H1 (cell line): ENCODE data around the gene FXN. TPM values are rescaled to one million over a fixed set of nuclear protein-coding genes. Genes with fewer than 3 reads are reported as not detected.

Source experiments
- CTCF ChIA-PET: fragments of 300-600 bp; sonication (Branson Sonifier 250); formaldehyde crosslinking; loops from one replicate; lab custom pipeline; 2021; ENCODE audit not compliant: partially characterized antibody; lab: Charles Lee
- POLR2A ChIA-PET: fragments of 300-600 bp; sonication (Branson Sonifier 250); formaldehyde crosslinking; loops from one replicate; lab custom pipeline; 2021; ENCODE audit warnings: inconsistent platforms; ENCODE audit not compliant: partially characterized antibody; lab: Charles Lee
- DNase-seq, 2 experiments: peaks; one replicate each; pipeline versions ENCODE4 v3.0.0 to v3.0.0-alpha.2; 2010 to 2022; ENCODE audit warnings: low spot score in 2 of 2, low read depth in 1 of 2, mixed read lengths in 1 of 2
- FAIRE-seq: peaks from 2 replicates; lab custom pipeline; 2011; peaks lifted over from hg19 to GRCh38; lab: Jason Lieb, UNC
- H2AFZ ChIP-seq: 2 replicates; pipeline ENCODE4 v1.8.1; 2012; ENCODE audit warnings: low read length, inconsistent platforms
- H2AK5ac ChIP-seq: 2 replicates; pipeline ENCODE4 v1.6.1; 2013; ENCODE audit warnings: low read depth, low read length
- H2BK120ac ChIP-seq: replicated peaks from 2 replicates; pipeline ENCODE3; 2013; ENCODE audit warnings: low read depth, low read length, inconsistent platforms
- H2BK12ac ChIP-seq: 2 replicates; pipeline ENCODE4 v1.6.1; 2013; ENCODE audit warnings: low read depth, low read length
- H2BK15ac ChIP-seq: 2 replicates; pipeline ENCODE4 v1.6.1; 2013; ENCODE audit warnings: low read length
- H2BK20ac ChIP-seq: 2 replicates; pipeline ENCODE4 v1.6.1; 2013; ENCODE audit warnings: low read length
- H2BK5ac ChIP-seq: 2 replicates; pipeline ENCODE4 v1.6.1; 2013; ENCODE audit warnings: low read depth, low read length
- H3K14ac ChIP-seq: 2 replicates; pipeline ENCODE4 v1.6.1; 2013; ENCODE audit warnings: inconsistent platforms; ENCODE audit not compliant: insufficient read length
- H3K18ac ChIP-seq: 2 replicates; pipeline ENCODE4 v1.6.1; 2013; ENCODE audit warnings: low read length; ENCODE audit errors: extremely low read depth
- H3K23ac ChIP-seq: 2 replicates; pipeline ENCODE4 v1.6.1; 2013; ENCODE audit warnings: inconsistent platforms; ENCODE audit not compliant: insufficient read length
- H3K23me2 ChIP-seq: 2 replicates; pipeline ENCODE4 v1.6.1; 2013; ENCODE audit warnings: low read depth, low read length
- H3K27ac ChIP-seq: 2 replicates; pipeline ENCODE4 v1.6.1; 2011; ENCODE audit warnings: low read depth, low read length, inconsistent platforms
- H3K27me3 ChIP-seq, 4 experiments: replicated peaks in 1 of 4; 1 replicate in 1 of 4; 2 replicates in 3 of 4; pipeline versions ENCODE4 v1.6.1 to v1.8.1; 2011 to 2013; ENCODE audit warnings: low read length in 3 of 4, mild to moderate bottlenecking in 3 of 4, inconsistent platforms in 2 of 4, mixed read lengths in 2 of 4, moderate library complexity in 1 of 4; ENCODE audit not compliant: control insufficient read depth in 3 of 4, insufficient read depth in 3 of 4; ENCODE audit errors: extremely low read depth in 1 of 4
- H3K36me3 ChIP-seq, 4 experiments: 2 replicates each; pipeline versions ENCODE4 v1.6.1 to v1.8.1; 2011 to 2013; ENCODE audit warnings: mild to moderate bottlenecking in 4 of 4, low read length in 3 of 4, moderate library complexity in 2 of 4, control low read depth in 1 of 4, inconsistent platforms in 1 of 4; ENCODE audit not compliant: insufficient read depth in 4 of 4, control insufficient read depth in 2 of 4
- H3K4ac ChIP-seq: replicated peaks from 2 replicates; pipeline ENCODE3; 2013; ENCODE audit warnings: low read length, low read depth, mixed read lengths, inconsistent platforms; ENCODE audit not compliant: insufficient read length
- H3K4me1 ChIP-seq, 4 experiments: replicated peaks in 1 of 4; 1 replicate in 1 of 4; 2 replicates in 3 of 4; pipeline versions ENCODE4 v1.6.1 to v1.8.1; 2011 to 2013; ENCODE audit warnings: low read length in 3 of 4, inconsistent platforms in 2 of 4, mixed read lengths in 1 of 4; ENCODE audit not compliant: insufficient read depth in 4 of 4, control insufficient read depth in 3 of 4
- H3K4me2 ChIP-seq, 2 experiments: 2 replicates each; pipeline versions ENCODE4 v1.6.1 to v1.8.1; 2011 to 2013; ENCODE audit warnings: low read depth in 2 of 2, low read length in 2 of 2, control low read depth in 1 of 2, inconsistent platforms in 1 of 2, mild to moderate bottlenecking in 1 of 2; ENCODE audit not compliant: insufficient read depth in 1 of 2
- H3K4me3 ChIP-seq, 4 experiments: fragments of 200-600, 300-600 bp in 1 of 4; sonication (generic), shearing (Covaris generic), sonication (Bioruptor Twin) in 1 of 4; 2 replicates each; pipeline versions ENCODE4 v1.5.1 to v1.8.1; 2011 to 2016; ENCODE audit warnings: low read length in 4 of 4, low read depth in 3 of 4, control low read depth in 2 of 4, inconsistent platforms in 2 of 4, mild to moderate bottlenecking in 2 of 4, mixed read lengths in 1 of 4, moderate library complexity in 1 of 4; ENCODE audit not compliant: insufficient read depth in 2 of 4; ENCODE audit errors: extremely low read depth in 1 of 4
- H3K56ac ChIP-seq: replicated peaks from 2 replicates; pipeline ENCODE3; 2013; ENCODE audit warnings: low read depth, mild to moderate bottlenecking, mixed read lengths, low read length, inconsistent platforms; ENCODE audit not compliant: insufficient read length
- H3K79me1 ChIP-seq: 2 replicates; pipeline ENCODE4 v1.6.1; 2013; ENCODE audit warnings: low read depth, low read length, control low read depth
- H3K79me2 ChIP-seq, 2 experiments: 2 replicates each; pipeline versions ENCODE4 v1.6.1 to v1.8.1; 2012 to 2013; ENCODE audit warnings: low read length in 2 of 2, mild to moderate bottlenecking in 2 of 2, inconsistent platforms in 1 of 2; ENCODE audit not compliant: insufficient read depth in 2 of 2, control insufficient read depth in 1 of 2
- H3K9ac ChIP-seq, 4 experiments: replicated peaks in 1 of 4; 1 replicate in 1 of 4; 2 replicates in 3 of 4; pipeline versions ENCODE4 v1.6.1 to v1.8.1; 2011 to 2013; ENCODE audit warnings: low read depth in 3 of 4, low read length in 3 of 4, control low read depth in 2 of 4, mild to moderate bottlenecking in 2 of 4, moderate library complexity in 2 of 4, inconsistent platforms in 1 of 4; ENCODE audit errors: extremely low read depth in 1 of 4
- H3K9me3 ChIP-seq, 2 experiments: 2 replicates each; pipeline versions ENCODE4 v1.6.1 to v1.8.1; 2012 to 2013; ENCODE audit warnings: mild to moderate bottlenecking in 2 of 2, moderate library complexity in 2 of 2, control low read depth in 1 of 2, inconsistent platforms in 1 of 2, low read depth in 1 of 2, low read length in 1 of 2, mixed read lengths in 1 of 2; ENCODE audit not compliant: insufficient read depth in 2 of 2
- H4K20me1 ChIP-seq, 2 experiments: replicated peaks in 1 of 2; 2 replicates each; pipeline versions ENCODE3 to v1.8.1; 2011 to 2013; ENCODE audit warnings: inconsistent platforms in 2 of 2, low read length in 2 of 2, mild to moderate bottlenecking in 1 of 2; ENCODE audit not compliant: insufficient read depth in 2 of 2, control insufficient read depth in 1 of 2
- H4K5ac ChIP-seq: 2 replicates; pipeline ENCODE4 v1.6.1; 2013; ENCODE audit warnings: low read length, low read depth, mixed read lengths, inconsistent platforms; ENCODE audit not compliant: insufficient read length
- H4K8ac ChIP-seq: 2 replicates; pipeline ENCODE4 v1.8.0; 2013; ENCODE audit warnings: mild to moderate bottlenecking, moderate library complexity, low read length, inconsistent platforms; ENCODE audit not compliant: insufficient read depth; ENCODE audit errors: extremely low read depth
- H4K91ac ChIP-seq: replicated peaks from 2 replicates; pipeline ENCODE3; 2013; ENCODE audit warnings: low read length, mixed read lengths, inconsistent platforms; ENCODE audit not compliant: insufficient read length
- BRCA1 ChIP-seq: IDR thresholded peaks from 2 replicates; pipeline ENCODE4 v1.6.1; 2012; ENCODE audit warnings: low read depth, low read length, improper control_type of control experiment
- RBBP5 ChIP-seq: IDR thresholded peaks from 2 replicates; pipeline ENCODE4 v1.7.1; 2012; ENCODE audit warnings: low read depth, mild to moderate bottlenecking, inconsistent platforms, low read length, moderate library complexity, borderline replicate concordance
- TAF1 ChIP-seq: IDR thresholded peaks from 2 replicates; pipeline ENCODE4 v1.6.1; 2011; ENCODE audit warnings: mild to moderate bottlenecking, low read depth, low read length
- WGBS, 2 experiments: shearing (Covaris generic) in 1 of 2; methylation state at CpG; one replicate each; pipeline versions ENCODE4 v1.1.6 to v1.1.7; 2013 to 2015; ENCODE audit warnings: low lambda C conversion rate in 2 of 2, mixed read lengths in 2 of 2, inconsistent platforms in 1 of 2, low coverage in 1 of 2, missing lambda C conversion rate in 1 of 2; ENCODE audit not compliant: insufficient replicate concordance in 2 of 2, insufficient coverage in 1 of 2, insufficient read length in 1 of 2; ENCODE audit errors: extremely low coverage in 1 of 2, missing lambda C conversion rate in 1 of 2; 5-methylcytosine and 5-hydroxymethylcytosine counted together
- polyA plus RNA-seq, 7 experiments: library from polyadenylated mRNA; depleted of rRNA in 3 of 7; stranded (reverse) in 5 of 7; unstranded in 2 of 7; fragments of >200 nt in 5 of 7; fragments of 200-250 nt in 2 of 7; gene quantifications; 1 replicate in 5 of 7; 2 replicates in 1 of 7; 4 replicates in 1 of 7; pipeline versions ENCODE4 v1.2.1 to v1.2.3, GENCODE V29; 2011 to 2013; ENCODE audit warnings: missing spikeins in 2 of 7, mixed read lengths in 2 of 7
- total RNA-seq: library from RNA; stranded (reverse); fragmentation: NEBNext Ultra II Directional; extraction: Animal tissue kit (Norgen Biotek cat#: 25700); gene quantifications from 2 replicates; pipeline ENCODE4 v1.2.1, GENCODE V29; 2021

Gene FXN
- total and polyA plus RNA-seq, 2 of the 8 experiments (the other 6 are each of a cell fraction or from before 2014, with no cell fraction given): 34.2 to 37.5 TPM

GRCh38 chr9:69040646-69041045 is 5.1 kb downstream of the FXN start:
- H3K9ac ChIP-seq: no peak overlapping the region
- H4K91ac ChIP-seq: no peak overlapping the region
- no peak overlapping the region for H4K8ac ChIP-seq
- H3K23ac ChIP-seq: no peak overlapping the region
- no peak overlapping the region for H2AFZ ChIP-seq
- no peak for FAIRE-seq
- TF ChIP-seq BRCA1: no peak
- no peak for TF ChIP-seq RBBP5
- TF ChIP-seq TAF1: no peak
- H3K18ac ChIP-seq: no peak overlapping the region
- H3K27me3 ChIP-seq: no peaks in the 10 kb centered on the region
- no peak overlapping the region for H2BK20ac ChIP-seq
- no peak overlapping the region for H2BK15ac ChIP-seq
- H3K4me2 ChIP-seq: no peak overlapping the region
- peaks cover 13% of the 10 kb centered on the region; the same call in 1 of the 2 replicates for H3K79me1 ChIP-seq
- peaks cover 7% of the 10 kb centered on the region; the same call in 1 of the 2 replicates for H3K23me2 ChIP-seq
- H3K14ac ChIP-seq: no peak overlapping the region
- no peak overlapping the region for H3K4me3 ChIP-seq
- 97% methylated on average over 2 of the region's 2 CpGs; no CpG with 5 or more reads in 1 of the 2 experiments for WGBS, 2 experiments
- H3K27ac ChIP-seq: no peak overlapping the region
- H3K36me3 ChIP-seq: no peaks in the 10 kb centered on the region
- H3K4me1 ChIP-seq: peaks cover 8 to 21% (median 10%) of the 10 kb centered on the region in 4 experiments
- H3K4ac ChIP-seq: no peak overlapping the region
- no peak overlapping the region for H3K56ac ChIP-seq
- no peak overlapping the region for H2BK5ac ChIP-seq
- H2BK120ac ChIP-seq: no peak overlapping the region
- H2BK12ac ChIP-seq: no peak overlapping the region
- H4K5ac ChIP-seq: no peak overlapping the region
- no peak overlapping the region for H2AK5ac ChIP-seq
- CTCF ChIA-PET: no interaction called here
- no peak for DNase-seq
- peaks cover 0 to 10% of the 10 kb centered on the region in 2 experiments for H4K20me1 ChIP-seq
- H3K79me2 ChIP-seq: peaks cover 15 to 88% of the 10 kb centered on the region in 2 experiments
- POLR2A ChIA-PET: interaction anchor here (1.4 kb wide), 1 partner anchor 8 kb away, joined by 3 read pairs; no protein-coding TSS in a partner anchor
- no peaks in the 10 kb centered on the region for H3K9me3 ChIP-seq
